GM19351 (cell line): Measurements from ENCODE around the gene DCP1B.

Experiments
- ATAC-seq: cut with Tn5 transposase; IDR thresholded peaks from one replicate; pipeline ENCODE4 v1.9.1; 2021; ENCODE audit warnings: mild to moderate bottlenecking, moderate library complexity; ENCODE audit not compliant: unreplicated experiment

DCP1B gene

DNA sequence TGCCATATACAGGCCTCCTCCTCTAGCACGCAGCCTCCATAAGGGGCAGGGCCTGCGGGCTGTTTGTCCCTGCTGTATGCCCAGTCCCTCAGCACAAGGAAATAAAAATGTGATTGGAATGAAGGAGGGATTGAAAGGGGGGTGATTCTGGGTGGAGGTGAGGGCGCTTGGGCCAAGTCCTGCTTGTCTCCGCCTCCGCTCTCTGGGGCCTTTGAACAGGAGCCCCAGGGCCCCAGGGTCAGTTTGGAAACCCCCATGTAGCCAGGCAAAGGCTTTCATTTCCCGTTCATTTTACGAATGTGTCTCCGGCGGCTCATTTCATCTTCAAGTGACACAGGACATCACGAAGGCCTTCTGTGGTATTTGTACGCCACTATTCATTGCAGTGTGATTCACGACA lies 81.3 kb downstream of the DCP1B start:
- no peak for ATAC-seq

DNA sequence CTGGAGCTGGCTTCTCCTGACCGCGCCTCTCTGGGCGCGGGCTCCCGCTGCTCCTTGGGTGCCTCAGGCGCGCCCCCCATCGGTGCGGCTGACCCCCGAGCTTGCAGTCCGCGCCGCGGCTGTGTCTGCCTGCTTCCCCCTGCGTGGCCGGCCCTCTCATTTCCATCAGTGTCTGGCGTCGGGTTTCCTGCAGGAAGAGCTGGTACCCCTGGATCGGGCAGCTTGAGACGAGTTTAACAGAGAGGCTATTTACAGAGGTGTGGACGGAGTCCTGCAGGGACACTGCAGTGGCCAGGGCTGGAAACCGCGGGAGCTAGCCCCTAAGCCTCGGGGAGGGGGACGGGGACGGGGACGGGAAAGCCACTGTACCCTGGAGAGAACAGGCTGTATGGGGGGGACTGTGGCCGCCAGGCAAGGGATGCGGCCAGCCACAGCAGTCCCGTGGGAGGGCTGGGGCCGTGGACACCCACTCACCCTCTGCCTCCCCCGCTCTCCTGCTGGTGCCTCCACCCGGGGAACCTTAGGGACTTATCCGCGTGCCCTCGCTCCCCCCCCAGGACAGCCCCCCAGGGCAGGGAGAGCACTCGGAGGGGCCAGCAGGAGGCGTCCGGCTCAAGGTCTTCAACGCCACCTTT lies 82.1 kb downstream of the DCP1B start:
- no peak for ATAC-seq

DNA sequence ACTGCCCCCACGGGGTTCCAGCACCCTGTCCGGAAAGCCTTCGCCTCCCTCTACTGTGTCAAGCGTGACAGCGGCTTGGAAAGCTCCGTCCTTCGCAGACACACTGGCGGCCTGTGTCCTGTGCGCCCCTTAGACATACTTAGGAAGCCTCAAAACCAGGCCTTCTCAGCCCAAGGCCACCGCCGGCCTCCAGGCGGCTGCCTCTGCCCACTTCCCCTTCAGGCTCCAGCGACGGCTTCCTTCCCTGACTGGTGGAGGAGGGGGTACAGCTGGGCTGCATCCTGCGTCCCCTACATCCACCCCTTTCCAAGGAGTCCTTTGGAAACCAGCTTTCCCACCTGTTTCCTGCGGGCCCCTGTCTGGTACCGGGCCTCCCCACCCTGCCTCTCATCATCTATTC lies 83.3 kb downstream of the DCP1B start:
- ATAC-seq, result no peak

DNA sequence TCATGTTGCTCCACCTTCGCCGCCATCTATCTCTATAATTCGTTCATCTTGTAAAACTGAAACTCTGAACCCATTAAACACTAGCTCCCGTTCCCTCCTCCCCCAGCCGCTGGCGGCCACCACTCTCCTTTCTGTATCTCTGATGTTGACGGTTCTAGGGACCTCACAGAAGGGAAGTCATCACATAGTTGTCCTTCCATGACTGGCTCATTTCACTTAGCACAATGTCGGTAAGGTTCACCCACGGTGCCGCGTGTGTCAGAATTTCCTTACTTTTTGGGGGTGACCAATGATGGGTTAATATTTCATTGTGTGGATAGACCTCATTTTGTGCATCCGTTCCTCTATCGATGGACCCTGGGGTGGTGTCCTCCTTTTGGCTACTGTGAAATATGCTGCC lies 83.8 kb downstream of the DCP1B start:
- no peak for ATAC-seq

DNA sequence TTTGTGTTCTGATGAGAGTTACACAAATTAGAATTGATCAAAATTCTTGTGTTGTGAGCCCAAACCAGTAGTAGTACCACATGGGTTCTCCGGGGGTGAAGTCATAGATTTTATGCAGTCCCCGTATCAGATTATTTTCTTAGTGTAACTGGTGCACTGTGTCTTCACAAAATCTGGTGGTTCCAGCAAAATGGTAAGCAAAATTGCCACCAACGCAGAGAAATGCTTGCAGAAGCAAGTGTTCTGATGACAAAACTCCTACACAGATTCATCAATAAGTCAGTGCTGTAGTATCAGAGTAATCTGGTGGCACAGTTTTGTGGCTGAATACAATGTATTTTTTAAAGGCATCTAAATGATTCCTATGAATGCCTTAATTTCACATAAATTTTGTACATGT lies 84.5 kb downstream of the DCP1B start:
- ATAC-seq, result no peak

DNA sequence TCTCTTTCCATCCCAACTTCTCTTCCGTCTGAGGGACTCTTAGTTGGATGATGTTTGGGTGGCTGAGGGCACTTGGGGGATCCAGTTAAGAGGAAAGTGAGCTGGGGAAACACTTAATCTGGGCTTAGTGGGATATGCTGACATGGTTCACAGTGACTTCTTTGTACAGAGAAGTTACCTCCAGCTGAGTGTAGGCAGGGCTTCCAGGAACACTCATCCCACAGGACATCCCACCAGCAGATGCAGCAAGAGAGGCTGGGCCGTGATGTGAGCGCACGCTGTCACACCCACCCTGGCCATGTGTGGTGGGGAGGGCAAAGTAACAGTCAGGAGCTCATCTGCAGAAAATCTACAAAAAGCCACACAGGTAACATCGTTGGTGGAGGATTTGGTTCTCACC lies 85.0 kb downstream of the DCP1B start:
- ATAC-seq, result no peak

DNA sequence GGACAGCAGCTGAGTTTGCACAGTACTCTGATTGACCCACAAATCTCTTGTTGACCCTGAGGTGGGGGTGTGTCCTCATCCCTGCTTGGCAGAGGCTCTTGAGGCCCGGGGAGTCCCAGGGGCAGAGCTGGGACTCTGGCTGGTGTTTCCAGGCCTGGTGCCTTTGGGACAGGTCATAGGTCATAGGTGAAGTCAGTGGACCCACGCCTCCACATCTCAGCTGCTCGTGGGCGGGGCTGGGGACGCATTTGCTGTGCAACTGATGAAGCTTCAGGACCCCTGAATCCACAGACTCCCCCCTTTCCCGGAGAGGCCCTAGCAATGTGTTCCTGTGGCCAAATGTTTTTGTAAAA lies 85.4 kb downstream of the DCP1B start:
- ATAC-seq, result no peak

DNA sequence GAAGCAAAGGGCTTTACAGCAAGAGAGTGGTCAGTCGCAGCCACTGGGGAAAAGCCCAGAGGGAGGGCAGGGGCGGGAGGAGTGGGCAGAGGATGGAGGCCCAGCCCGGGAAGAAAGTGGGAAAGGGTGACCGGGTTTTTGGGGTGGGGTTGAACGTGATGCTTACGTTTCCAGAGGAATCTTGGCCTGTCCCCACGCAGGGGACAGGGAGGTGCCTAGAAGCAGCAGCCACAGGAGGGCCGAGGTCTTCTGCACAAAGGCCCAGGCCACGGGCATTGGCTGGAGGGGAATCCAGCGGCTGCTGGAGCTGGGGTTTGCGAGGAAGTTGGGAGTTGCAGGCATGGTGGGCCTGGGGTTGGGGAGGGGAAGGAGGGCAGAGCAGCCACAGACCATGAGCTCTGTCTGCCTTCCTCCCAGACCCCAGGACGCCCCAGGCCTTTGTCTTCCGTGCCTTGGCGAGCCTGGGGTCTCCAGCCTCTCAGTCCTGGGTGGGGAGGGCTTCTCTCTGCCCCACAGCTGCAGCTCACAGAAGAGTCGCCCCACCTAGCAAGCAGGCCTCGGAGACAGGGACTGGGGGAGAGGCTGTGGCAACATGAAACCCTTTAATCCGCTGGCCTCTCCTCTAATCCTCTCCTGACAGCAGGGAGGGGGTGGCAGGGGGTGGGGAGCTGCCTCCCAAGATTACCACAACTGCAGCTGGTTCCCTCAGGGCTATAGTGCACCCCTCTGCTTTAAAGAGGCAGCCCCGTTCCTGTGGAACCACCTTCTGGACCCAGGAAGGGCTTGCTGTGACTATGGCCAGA lies 86.0 kb downstream of the DCP1B start, which contains the start of gene CACNA2D4:
Gene CACNA2D4, minus strand, starts transcription at position 572 of the 803 bp plus-strand sequence. Its CDS starts 179 bp downstream, at position 393.
- ATAC-seq, result no peak

DNA sequence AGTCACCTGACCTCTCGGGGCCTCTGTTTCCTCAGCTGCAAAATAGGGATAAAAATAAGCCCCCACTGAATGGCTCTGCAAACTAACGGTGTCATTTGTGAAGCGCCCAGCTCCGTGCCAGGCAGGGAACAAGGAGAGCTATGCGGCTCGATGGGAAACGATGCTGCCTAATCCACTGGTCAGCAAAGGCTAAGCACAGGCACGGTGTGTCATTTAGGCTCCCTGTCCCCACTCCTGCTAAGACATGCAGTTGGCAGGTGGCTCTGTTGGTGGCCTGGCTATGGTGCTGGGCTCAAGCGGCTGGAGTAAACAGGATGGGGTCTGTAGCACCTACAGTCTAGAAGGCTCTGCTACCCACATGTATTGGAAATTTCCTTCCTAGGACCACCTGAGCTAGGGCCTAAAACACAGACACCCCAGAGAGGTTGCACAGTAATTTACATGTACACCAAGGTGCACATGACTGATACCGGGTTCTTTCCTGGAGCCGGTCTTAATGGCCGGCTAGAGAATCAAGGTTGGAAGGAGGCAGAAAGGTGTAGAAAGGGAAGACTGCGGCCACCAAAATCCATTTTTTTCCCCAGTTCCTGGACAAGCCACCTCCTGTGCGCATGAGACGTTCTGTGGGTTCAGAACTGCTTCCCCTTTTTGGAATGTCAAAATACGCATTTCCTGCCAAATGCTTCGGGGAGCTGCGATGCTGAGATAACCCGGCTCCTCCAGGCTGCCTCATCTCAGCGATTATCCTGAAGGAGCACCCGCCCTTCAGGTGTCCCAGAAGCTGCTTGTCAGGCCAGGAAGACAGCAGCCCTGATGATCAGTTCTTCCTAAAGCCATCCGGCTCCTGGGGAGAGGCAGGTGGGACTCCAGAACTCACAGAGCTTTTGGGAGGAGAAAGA lies 86.8 kb downstream of the DCP1B start:
- no peak for ATAC-seq

DNA sequence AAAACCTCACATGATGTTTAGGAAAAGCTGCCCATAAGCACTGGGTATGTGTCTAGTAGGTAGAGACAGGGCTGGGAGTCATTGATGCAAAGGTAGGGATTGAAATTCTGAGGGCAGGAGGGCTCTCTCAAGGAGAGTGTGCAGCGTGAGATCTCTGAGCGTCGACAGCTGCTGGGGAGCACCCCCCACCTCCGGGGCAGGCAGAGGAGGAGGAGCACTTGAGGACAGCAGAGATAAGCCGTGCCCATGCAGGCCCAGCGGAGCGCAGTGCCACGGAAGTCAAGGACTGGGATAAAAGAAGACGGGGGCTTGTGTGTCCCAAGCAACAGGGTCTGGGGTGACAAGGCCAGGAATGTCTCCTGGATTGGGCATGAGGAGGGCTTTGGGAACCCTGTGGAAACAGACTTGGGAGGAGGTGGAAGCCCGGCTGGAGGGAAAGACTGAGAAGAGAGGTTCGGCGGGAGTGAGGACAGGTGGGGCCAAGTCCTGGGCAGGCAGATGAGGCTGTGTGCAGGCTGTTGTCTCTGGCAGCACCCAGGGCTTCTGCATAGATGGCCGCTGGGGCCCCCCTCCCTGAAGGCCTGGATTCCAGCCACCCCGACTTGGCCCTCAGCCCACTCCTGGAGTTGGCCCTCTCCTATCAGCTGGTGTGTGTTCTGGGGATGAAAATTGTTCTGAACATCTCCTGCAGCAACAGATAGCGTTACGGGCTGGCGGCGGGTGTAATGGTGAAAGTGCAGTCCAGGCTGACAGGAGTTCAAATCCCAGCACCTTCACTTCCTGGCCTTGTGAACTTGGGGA lies 87.7 kb downstream of the DCP1B start:
- no peak for ATAC-seq

DNA sequence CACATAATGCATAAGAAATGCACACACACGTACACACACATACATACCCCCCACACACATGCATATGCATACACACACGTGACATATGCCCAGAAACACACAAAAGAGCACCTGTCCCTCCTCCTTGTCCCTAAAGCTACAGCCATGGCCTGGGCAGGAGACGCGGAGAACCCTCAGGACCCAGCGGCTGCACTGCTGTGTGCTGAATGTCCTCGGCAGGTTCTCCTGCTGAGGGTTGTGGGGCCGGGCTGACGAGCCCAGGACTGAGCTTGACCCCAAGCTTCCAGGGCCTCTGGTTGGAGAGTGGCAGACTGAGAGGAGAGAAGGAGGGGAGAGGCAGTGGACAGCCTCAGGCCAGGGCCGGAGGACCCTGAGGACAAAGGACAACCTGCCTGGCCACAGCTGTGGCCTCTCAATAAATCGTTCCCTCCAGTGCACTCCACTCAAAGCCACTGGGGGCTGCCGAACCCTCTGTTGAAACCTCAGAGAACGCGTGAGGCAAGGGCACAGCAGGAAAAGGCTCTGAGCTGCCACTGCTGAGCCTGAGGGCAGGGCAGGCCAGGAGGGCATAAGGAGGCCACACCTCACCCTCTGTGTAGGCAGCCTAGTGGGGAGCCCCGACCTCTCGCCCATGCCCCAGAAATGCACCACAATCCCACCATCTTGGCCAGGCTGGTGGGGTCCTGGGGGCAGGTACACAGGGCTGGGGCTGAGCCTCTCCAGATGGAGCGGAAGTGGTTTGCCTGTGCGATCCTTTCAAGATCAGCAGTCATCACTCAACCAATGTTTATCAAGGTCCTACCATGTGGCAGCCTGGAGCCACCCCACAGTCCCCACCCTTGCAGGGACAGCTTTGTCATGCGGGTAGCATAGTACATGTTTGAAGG lies 88.9 kb downstream of the DCP1B start:
- ATAC-seq, result no peak

DNA sequence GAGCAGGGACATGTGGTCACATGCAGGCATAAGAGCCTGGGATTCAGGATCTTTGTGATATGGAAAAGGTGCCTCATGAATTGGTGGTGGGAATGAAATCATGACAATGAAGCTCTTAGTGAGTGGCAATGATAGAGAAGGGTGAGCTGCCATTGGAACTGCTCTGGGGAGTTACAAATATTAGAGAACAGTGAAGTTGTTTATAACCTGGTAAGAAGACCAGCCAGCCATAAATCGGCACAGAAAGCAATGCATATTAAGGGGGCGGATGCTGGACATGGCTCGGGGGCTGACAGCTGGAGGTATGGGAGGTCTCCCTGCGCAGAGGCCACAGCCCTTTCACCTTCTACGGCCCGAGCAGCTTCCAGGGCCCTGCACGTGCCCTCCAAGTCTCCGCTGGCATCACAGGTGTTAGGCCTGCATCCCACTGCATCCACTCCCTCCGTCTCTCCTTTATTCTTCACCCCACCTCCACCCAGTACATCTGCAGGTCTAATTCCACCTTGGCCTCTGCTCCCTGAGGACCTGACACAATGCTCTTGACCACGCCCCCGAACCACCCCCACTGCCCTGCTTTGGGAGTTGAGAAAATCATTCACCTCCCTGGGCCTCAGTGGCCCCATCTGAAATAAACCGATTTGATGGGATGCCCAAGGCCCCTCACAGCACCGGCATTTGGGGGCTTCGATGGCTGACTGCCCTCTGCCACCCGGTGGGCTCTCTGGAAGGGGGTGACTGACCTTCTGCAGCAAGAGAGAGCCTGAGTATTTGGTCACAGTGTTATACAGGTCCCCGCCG lies 89.9 kb downstream of the DCP1B start:
- ATAC-seq, result no peak

DNA sequence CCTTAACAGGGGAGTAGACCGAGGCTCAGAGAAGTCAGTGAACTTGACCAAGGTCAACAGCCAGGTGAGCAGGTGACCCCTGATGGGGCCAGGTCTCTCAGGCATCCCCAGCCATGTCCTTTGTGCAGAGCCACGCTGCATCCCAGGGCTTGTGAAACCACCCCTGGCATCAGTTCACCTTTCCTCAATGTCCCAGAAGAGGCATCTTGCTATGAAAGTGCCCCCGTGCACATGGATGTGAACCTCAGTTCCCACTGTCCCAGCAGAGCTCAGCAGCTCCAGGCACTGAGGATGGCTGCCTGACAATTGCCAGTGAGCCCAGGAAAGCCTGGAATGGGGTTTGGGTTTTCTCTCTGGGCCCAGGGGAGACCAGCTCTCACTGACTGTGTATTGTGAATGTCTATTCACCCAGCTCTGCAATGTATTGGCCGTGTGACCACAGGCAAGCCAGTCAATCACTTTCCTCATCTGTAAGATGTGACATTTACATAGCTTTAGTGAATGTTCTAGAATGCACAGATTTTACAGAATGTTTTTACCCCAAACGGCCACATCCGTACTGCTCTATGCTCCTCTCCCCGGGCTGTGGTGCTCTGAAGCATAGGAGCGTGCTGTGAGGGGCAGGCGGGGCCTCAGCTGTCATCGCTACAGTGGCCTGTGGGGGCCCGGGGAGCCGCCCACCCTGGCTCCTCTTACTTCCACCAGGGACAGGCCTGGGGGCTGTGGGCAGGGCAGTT lies 90.7 kb downstream of the DCP1B start:
- no peak for ATAC-seq

DNA sequence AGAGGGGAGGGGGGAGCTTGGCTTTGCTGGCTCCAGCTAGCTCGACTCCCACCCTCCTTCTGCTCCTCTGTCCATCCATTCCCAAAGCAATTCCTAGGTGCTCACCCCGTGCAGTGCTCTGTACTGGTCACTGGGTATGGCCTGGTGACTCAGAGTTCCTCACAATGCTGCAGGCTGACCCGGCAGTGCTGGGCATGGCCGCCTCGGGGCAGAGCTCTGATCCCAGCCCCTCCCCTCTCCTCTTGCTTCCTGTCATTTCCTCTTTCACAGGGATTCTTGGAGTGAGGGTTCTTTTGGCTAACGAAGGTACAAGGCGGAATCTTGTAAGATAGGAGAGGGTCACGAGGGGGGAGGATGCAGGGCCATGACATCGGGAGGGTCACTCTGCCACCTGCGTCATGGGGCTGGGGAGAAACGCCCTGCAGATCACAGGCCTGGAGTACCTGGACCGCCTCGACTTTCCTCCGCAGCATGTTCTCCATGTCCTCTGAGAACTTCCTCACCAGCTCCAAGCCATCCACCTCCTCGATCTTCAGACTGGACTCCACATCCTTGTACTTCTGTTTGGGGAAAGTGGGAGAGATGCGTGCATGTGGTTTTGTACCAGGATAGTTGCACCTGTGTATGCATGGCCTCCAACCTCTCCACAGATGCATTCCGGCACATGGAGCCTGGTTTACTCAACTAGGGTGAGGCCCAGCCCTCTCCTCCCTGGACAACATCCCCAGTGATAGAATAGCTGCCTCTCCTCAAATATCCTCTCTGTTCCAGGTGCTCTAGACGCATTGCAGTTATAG lies 91.5 kb downstream of the DCP1B start:
- ATAC-seq, result no peak

DNA sequence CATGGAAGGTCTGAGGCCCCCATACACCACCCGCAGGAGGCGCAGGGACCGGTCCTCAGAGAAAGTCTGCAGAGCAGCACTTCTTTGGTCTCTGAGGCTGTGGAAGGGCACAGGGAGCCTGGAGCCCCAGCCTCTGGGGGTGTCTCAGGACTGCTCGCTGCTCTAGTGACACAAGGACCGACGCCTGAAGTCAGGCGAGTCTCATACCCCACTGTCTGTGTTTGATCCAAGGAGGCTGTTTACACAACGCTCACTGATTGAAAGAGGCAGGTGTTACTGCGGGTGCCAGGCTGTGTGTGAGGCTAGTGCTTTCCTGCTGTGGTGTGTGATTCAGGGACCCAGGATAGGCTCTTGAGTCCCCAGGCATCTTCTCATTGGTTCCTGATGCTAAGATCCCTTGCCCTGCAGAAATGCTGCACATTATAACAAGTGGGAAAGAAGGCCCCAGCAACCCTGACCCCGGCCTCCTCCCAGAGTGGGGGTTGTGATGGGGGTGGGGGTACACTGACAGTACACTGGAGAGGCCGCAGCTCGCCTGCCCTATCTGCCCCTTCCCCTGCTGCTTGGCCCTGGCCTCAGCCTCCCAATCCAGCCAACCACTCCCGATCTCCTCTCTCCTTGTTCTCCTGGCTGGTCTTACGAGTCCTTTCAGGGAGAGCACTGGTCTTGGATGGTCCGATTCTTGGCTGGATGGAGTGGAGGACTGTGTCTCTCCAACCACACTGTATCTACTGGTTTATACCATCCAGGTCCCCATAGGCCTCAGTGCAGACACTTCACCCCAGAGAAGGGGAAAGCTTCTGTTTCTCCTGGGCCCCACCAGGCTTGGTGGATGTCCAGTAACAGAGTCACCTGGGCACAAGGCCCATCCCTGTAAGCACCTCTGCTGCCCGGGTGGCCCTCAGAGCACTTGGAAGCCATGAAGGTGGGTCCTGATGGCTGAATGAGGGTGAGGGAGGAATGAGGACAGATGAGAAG lies 92.4 kb downstream of the DCP1B start:
- ATAC-seq, result no peak

DNA sequence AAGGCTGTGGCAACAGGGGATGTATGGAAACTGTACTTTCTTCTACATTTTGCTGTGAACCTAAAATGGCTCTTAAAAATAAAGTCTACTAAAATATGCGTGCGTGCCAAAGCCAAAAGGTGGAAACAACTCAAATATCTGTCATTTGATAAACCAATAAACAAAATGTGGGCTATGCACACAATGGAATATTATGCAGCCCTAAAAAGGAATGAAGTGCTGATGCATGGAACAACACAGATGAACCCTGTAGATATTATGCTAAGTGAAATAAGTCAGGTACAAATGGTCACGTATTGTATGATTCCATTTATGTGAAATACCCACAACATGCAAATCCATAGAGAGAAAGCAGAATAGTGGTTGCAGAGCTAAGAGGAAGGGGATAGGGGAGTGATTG lies 93.8 kb downstream of the DCP1B start:
- ATAC-seq, result no peak
